GM12801 (cell line): ENCODE measurements around the gene NPTX1.

Experiments used
- CTCF ChIP-seq: IDR thresholded peaks from one replicate; pipeline ENCODE4 v1.5.1; 2011; ENCODE audit warnings: control low read depth; ENCODE audit not compliant: insufficient read length; ENCODE audit errors: extremely low read depth

The NPTX1 gene

DNA sequence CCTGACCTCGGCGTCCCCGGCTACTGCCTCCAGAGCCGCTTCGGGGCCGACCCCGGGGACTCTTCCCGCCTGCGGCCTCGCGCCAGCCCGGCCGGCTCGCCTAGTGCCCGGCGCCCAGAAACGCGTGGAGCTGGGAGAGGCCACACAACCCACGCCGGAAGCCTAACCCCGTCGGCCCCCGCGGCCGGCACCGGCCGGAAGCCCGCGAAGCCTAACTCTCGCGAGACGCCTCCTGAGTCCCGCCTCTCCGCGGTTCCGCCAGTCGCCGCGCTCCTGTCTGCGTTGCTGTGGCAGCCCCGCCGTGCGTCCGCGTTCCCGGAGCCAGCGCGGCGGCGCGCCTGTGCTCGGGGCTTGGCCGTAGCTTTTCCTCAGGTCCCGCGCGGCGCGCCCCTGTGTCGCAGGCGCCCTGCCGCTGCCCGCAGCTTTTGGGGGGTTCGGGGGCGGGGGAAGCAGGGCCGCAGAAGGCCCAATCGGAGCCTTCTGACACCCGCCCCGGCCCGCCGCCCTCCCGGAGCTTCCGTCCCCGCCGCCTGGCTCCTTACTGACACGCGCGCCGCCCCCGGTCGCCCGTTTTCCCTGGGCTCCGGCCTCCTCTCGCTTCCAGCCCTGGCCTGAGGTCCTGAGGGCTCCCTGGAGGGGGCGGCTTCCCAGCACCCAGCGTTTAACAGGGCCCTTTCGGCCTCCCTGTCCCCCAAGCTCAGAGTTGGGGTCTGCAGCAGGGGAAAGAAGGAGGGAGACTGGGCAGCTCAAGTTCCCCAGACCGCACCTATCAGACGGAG lies 21.7 kb downstream of the NPTX1 start:
- no peak for TF ChIP-seq CTCF

GRCh38 chr17:80453998-80454556 lies 22.3 kb downstream of the NPTX1 start:
- no peak for TF ChIP-seq CTCF

GRCh38 chr17:80453126-80453997 lies 23.0 kb downstream of the NPTX1 start:
- no peak for TF ChIP-seq CTCF

DNA sequence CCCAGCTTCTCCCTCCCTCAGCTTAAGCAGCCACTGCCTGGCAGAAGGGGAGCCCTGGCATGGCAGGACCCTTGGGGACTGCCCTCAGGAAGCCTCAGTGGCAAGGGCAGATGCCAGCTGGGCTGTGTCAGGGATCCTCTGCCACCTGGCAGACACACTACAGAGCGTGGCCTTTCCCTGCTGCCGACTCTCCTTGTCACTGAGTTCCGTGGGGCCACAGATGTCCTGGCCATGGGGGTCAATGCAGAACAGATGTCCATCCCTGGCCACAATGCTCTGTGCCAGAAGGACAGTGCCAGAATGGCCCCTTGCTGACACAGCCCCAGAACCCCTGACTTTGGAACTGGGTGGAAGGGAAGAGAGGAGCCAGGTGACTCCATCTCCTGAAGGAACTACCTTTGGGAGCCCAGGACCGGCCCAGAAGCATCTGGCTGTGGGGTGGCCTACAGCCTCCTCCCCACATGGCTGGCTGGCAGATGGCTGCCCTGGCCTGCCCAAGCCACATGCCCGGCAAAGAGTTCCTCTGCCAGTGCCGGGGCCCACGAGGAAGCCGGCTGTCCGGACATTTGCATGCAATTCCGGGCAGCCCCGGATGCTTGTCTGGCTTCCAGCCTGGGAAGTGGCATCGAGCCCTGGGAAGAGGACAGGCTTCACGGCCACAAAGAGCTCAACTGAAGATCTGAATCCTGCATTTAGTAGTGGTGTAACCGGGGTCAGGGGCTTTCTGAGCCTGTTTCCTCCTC lies 24.1 kb downstream of the NPTX1 start:
- TF ChIP-seq CTCF: no peak

GRCh38 chr17:80451104-80451775 lies 25.2 kb downstream of the NPTX1 start:
- no peak for TF ChIP-seq CTCF

- TF ChIP-seq CTCF: no peak
Observed at GRCh38 chr17:80449930-80450576, 26.4 kb downstream of the NPTX1 start.
